NCI-H1436 (cell line): Measurements from ENCODE around the gene CSRP1.
"Not testable (repeated sequence)": the region's sequence is repeated elsewhere in the genome, so short reads cannot be mapped to it uniquely, and the experiment has no call there.

ENCODE experiments used
- DNase-seq: peaks from one replicate; lab custom pipeline; 2025; lab: John Stamatoyannopoulos, UW

The CSRP1 gene

DNA sequence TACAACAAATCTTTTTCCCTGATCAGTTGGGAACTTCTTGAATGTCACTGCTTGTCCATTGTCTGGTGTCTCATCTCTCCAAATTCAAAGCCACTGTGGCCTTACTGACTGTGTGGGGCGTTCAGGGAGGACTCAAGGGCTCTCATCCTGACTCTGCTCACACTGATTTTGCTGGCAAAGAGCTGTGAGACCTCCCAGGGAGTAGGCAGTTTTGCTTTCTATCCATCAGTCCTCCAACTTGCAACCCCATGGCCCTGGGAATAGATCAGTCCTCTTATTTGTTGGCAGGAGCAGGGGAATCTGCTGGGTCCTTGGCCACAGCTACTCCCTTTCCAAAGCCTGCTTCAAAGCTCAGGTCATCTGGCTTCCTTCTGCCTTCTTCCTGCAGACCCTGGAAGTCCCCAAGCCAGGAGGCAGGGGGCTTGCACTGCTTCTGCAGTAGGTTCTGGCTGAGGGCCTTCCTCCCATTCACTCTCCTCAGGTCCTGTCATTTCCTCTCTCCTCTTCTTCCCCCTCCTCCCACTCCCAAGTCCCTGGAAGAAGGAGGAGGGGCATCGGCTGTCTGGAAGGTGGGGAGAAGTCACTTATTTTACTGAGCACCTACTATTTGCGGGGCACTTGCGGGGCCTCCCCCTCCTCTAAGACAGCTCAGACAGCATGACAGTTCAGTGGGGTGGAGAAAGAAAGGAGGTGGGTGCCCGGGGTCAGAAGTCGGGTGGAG is 31.1 kb upstream of the CSRP1 start:
- DNase-seq = no peak

DNA sequence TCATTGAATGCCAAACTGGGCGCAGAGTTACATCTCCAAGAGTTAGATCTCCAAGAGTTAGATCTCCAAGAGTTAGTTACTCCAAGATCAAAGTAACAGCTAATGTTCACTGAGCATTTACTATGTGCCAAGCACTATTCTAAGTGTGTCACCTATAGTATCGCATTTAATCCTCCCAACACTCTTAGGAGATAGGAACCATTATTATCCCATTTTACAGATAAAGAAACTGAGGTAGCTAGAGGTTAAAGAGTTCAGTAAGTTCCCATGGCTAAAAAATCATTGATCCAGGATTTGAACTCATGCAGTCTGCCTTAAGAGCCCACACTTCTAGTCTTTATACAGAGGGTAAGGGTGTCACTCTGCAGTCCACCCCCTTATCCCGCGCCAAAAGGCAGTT is 30.5 kb upstream of the CSRP1 start:
- DNase-seq = no peak

DNA sequence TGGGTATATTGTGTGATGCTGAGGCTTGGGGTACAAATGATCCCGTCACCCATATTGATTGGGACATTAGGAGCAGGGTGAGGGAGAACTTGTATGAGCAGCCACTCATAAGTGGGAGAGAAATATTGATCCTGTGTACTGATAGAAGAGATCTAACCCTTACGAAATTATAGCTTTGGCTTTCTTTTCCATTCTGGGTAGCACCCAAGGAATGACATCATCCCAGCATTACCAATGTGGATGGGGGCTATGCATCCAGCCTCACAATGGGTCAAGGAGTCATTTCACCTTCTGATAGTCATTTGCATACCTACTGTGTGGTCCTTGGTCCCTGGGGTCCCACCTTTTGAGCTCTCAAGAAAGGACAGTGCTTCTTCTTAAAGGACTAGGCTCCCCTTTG is 30.1 kb upstream of the CSRP1 start:
- no peak for DNase-seq

- DNase-seq = no peak
Observed at GRCh38 chr1:201536558-201536957, 29.6 kb upstream of the CSRP1 start.

DNA sequence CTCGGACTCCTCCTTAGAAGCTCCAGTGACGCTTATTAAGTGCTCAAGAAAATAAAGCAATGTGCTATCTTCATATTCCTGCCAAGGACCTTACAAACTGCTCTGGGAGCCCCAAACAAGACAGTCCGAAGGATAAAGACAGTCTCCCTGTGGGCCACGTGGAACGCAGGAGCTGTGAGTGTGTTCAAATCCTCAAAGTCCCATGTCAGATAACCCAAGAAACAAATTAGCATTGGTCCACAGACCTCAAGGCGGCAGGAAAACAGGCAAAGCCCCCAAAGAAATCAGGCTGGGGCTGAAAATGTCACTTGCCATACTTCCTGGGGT is 29.0 kb upstream of the CSRP1 start:
- DNase-seq = no peak

GRCh38 chr1:201535046-201535918 is 28.4 kb upstream of the CSRP1 start:
- no peak for DNase-seq

DNA sequence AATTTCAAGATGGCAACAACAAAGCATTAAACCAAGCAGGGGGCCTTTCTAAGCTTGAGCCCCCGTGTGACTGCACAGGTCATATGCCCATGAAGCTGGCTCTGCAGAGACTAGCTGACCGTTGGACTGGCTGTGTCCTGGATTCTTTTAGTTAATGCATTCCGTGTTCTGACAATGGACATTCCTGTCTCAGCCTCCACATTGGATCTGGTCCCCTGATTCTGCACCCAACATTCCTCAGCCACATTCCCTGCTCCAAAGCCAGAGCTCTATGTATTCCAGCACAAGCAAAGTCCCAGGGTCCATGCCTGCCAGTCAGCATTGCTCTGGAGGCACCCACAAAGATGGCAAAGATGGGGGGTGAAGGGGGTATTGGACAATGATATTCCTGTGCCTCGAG is 26.9 kb upstream of the CSRP1 start:
- DNase-seq = no peak

DNA sequence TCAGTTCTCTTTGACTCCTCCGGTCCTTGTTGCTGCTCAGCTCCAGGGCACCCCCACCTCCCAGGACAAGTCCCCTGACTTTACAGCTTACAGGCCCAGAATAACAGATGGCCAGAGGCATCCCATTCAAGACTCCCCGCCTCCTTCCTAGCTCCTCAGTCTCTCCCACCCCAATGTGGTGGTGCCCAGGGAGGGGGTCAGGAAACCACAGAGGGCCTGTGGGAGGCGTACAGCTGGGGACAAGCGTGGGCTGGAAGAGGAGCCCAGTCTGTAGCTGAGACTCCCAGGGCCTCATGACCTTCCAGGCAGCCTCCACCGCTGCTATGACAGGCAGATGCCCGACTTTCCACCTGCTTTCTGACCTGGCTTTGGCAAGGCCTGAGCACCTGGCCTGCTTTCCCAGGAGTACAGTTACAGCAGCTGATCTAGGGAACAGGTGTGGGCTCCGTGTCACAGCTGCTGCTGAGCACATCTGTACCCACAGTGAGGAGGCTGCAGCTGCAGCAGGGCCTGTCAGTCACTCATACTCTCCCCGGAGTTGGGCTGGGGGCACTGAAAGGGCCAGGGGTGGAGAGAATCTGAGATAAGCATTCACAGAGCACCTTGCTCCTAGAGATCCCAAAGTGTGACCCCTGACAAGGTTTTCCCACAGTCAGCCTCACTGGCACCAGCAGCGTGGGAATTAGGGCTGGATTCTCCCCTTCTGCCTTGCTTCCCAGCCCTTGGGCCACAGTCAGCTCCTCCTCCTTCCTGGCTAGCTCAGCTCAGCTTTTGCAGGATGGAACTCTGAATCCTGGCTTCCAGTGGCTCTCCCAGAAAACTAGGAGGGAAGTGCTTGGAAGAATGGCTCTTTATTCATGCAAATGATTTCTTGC is 24.9 kb upstream of the CSRP1 start:
- no peak for DNase-seq

DNA sequence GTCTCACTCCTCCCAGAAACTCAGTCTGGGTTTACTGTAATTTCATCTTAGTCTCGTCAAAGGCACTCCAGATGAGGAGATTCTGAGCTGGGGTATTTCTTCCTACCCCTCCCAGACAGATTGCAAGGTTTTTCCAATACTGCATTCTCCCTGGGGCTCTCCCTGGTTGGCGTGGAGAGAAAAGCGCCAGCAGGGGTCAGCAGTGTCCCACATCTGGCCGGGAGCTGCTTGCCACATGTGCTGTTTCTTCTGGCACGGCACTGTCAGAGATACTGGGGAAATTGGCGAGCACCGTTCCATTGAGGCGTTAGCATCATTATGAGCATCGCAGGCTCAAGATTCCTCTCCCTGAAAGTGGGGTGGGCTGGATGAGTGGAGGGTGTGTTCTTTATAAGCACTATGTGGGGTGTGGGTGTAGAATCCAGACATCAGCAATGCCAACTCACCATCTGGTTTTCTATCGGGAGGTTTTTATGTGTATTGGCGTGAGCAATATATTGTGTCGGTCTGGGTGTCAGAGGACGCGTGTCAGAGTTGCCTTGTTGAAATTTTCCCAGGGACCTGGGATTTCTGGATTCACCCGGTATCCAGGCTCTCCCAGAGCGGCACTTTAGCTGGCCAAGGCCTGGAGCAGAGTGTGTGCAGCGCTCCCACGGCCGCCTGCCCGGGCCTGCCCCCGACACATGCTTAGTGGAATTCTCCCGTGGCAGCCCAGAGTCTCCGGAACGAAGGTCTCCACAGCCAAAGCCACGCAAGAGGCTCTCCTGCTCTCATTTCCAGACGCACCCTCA is 24.0 kb upstream of the CSRP1 start:
- peak; percentile 76 for DNase-seq

DNA sequence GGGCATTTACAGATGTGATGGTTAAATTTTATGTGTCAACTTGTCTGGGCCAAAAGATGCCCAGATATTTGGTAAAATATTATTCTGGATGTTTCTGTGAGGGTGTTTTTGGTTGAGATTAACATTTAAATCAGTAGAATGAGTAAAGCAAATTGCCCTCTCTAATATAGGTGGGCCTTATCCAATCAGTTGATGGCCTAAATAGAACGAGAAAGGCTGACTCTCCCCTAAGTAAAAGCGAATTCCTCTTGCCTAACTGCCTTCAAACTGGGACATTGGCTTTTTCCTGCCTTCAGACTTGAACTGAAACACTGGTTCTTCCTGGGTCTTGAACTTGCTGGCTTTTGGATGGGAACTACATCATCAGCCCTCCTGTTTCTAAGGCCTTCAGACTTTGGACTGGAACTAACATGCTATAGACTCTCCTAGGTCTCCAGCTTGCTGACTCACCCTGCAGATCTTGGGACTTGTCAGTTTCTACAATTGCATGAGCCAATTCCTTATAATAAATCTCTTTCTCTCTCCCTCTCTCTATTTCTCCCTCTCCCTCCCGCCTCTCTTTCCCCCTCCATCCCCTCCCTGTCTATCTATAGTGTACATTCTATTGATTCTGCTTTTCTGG is 21.8 kb upstream of the CSRP1 start:
- DNase-seq = no peak

- no peak for DNase-seq
Observed at GRCh38 chr1:201527879-201528278, 21.0 kb upstream of the CSRP1 start.

- no peak for DNase-seq
Observed at GRCh38 chr1:201525193-201525778, 18.4 kb upstream of the CSRP1 start.

GRCh38 chr1:201520046-201520575 is 13.2 kb upstream of the CSRP1 start:
- DNase-seq = not testable (repeated sequence)

DNA sequence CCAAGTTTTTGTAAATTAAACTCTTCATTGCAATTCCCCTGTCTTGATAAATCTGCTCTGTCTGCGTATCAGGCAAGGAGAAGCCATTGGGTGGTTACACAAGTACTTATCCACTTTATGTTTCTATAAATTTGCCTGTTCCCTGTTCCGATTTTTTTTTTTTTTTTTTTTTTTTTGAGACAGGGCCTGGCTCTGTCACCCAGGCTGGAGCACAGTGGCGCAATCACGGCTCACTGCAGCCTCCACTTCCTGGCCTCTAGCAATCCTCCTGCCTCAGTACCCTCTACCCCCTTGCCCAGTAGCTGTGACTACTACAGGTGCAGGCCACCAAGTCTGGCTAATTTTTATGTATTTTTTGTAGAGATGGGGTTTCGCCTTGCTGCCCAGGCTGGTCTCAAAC is 11.1 kb upstream of the CSRP1 start:
- DNase-seq = no peak

GRCh38 chr1:201517631-201518030 is 10.7 kb upstream of the CSRP1 start:
- no peak for DNase-seq

DNA sequence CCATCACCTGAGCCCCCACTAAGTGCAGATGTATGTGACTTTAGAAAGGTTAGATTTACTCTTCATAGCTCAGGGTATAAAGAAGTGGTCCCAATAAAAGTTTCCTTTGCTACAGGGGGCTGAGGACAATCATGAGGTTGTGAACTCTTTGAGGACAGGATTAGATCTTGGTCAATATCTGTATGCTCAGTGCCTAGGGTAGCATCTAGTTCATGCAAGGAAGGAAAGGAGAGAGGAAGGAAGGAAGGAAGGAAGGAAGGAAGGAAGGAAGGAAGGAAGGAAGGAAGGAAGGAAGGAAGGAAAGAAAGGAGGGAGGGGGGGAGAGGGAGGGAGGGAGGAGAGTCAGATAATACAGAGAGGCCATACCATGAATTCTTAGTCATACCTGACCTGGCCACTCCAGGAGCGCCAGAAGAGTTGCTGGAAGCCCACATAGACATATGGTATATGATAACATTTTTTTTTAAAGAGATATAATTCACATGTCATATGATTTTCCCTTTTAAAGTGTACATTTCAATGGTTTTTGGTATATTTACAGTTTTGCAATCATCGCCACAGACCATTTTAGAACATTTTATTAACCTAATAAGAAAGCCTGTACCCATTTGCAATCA is 9.7 kb upstream of the CSRP1 start:
- no peak for DNase-seq

GRCh38 chr1:201515895-201516294 is 9.0 kb upstream of the CSRP1 start:
- no peak for DNase-seq

DNA sequence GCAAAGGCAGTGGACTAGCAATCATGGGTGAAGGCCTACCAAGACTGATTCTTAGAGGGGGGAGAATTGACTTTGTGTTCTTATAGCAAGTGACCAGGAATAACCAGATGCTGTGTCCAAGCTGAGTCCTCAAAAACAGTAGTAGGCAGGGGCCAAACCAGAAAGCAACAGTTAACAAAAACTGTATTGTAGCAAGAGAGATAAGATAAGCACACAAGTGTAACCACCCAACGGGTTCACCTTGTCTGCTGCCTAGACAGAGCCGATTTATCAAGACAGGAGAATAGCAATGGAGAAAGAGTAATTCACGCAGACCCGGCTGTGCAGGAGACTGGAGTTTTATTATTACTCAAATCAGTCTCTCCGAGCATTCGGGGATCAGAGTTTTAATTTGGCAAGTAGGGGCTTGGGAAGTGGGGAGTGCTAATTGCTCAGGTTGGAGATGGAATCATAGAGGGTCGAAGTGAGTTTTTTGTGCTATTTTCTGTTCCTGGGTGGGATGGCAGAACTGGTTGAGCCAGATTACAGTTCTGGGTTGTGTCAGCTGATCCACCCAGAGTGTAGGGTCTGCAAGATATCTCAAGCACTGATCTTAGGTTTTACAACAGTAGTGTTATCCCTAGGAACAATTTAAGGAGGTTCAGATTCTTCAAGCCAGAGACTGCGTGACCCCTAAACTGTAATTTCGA is 8.3 kb upstream of the CSRP1 start:
- DNase-seq = no peak

DNA sequence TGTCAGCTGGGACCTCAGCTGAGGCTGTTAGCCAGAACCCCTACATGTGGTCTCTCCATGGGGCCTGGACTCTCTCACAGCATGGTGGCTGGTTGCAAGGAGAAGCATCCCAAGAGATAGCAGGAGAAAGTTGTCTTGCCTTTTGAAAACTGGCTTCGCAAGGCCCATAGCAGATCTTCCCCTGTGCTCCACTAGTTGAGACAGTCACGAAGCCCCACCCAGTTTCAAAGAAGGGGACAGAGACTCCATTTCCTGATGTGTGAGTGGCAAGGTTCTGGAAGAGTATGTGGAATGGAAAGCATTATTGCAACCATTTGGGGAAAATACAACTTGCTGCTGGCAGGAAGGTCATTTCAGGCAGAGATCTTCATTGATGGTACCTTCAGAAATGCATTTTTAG is 7.5 kb upstream of the CSRP1 start:
- DNase-seq = no peak
